A549 (cell line): ENCODE results near the gene TMTC1. TPM values are rescaled to one million over a fixed set of nuclear protein-coding genes. Genes with fewer than 3 reads are reported as not detected.

Source experiments
- ATAC-seq, 2 experiments: fragments of 200-7000 bp in 1 of 2; fragments of >200 bp in 1 of 2; cut with Nextera tagmentation in 1 of 2; cut with Tn5 transposase in 1 of 2; 3 replicates each; pipeline versions ENCODE4 v1.8.0 to v1.9.1; 2018 to 2020; ENCODE audit warnings: mild to moderate bottlenecking in 1 of 2, moderate library complexity in 1 of 2
- CTCF ChIA-PET: fragments of 300-600 bp; sonication (Branson Sonifier 250); formaldehyde crosslinking; extraction: SDS; loops from one replicate; lab custom pipeline; 2021; ENCODE audit warnings: antibody characterized with exemption, inconsistent platforms; lab: Yijun Ruan, JAX
- POLR2A ChIA-PET: fragments of 350-600 bp; formaldehyde crosslinking; extraction: SDS; loops from one replicate; lab custom pipeline; 2021; ENCODE audit warnings: antibody characterized with exemption, inconsistent platforms; lab: Yijun Ruan, JAX
- DNase-seq, 2 experiments: peaks; one replicate each; pipeline versions ENCODE4 v3.0.0 to v3.0.0-alpha.2; 2011 to 2016; ENCODE audit warnings: low read depth in 1 of 2, low spot score in 1 of 2
- FAIRE-seq: peaks from 2 replicates; lab custom pipeline; 2011; peaks lifted over from hg19 to GRCh38; lab: Jason Lieb, UNC
- H3K27ac ChIP-seq, 2 experiments: fragments of >200 bp; sonication (Bioruptor Twin); formaldehyde crosslinking; 3 replicates each; pipeline ENCODE4 v1.5.1; 2016 to 2017
- H3K4me1 ChIP-seq: fragments of >200 bp; sonication (Bioruptor Twin); formaldehyde crosslinking; 3 replicates; pipeline ENCODE4 v1.6.1; 2016
- H3K4me2 ChIP-seq: fragments of >200 bp; sonication (Bioruptor Twin); formaldehyde crosslinking; 3 replicates; pipeline ENCODE4 v1.6.1; 2016
- H3K4me3 ChIP-seq: fragments of >200 bp; sonication (Bioruptor Twin); formaldehyde crosslinking; 3 replicates; pipeline ENCODE4 v1.5.1; 2016
- H3K9me3 ChIP-seq: fragments of >200 bp; sonication (Bioruptor Twin); formaldehyde crosslinking; 3 replicates; pipeline ENCODE4 v1.6.1; 2016
- BHLHE40 ChIP-seq: IDR thresholded peaks from 2 replicates; pipeline ENCODE4 v1.6.1; 2012; ENCODE audit warnings: low read depth, low read length, inconsistent platforms
- CBX2 ChIP-seq: fragments of 200-600 bp; sonication (generic); IDR thresholded peaks from 2 replicates; pipeline ENCODE4 v1.6.1; 2016; ENCODE audit warnings: low read depth, mild to moderate bottlenecking, borderline replicate concordance
- HDAC2 ChIP-seq: fragments of 200-600 bp; sonication (generic); IDR thresholded peaks from 2 replicates; pipeline ENCODE4 v1.6.1; 2016
- HOXA7 ChIP-seq: fragments of 250-450 bp; sonication (Bioruptor Pico); IDR thresholded peaks from 2 replicates; pipeline ENCODE4 v1.5.0; 2020; ENCODE audit warnings: mild to moderate bottlenecking, moderate library complexity
- KDM1A ChIP-seq: fragments of 200-600 bp; sonication (generic); IDR thresholded peaks from 2 replicates; pipeline ENCODE4 v1.6.1; 2016; ENCODE audit warnings: low read depth, mild to moderate bottlenecking
- KDM5A ChIP-seq: fragments of 200-600 bp; sonication (generic); IDR thresholded peaks from 2 replicates; pipeline ENCODE4 v1.6.1; 2016; ENCODE audit warnings: antibody characterized with exemption, mild to moderate bottlenecking
- MAFK ChIP-seq: fragments of 450-650 bp; IDR thresholded peaks from 2 replicates; pipeline ENCODE4 v1.6.1; 2014; ENCODE audit not compliant: partially characterized antibody
- NFE2L2 ChIP-seq: fragments of 150-350 bp; conservative IDR thresholded peaks from 2 replicates; pipeline ENCODE4 v1.6.1; 2014; ENCODE audit warnings: low read length
- POLR2AphosphoS2 ChIP-seq: conservative IDR thresholded peaks from 2 replicates; pipeline ENCODE4 v1.6.1; 2012; ENCODE audit warnings: low read length, improper control_type of control experiment, inconsistent platforms
- RAD21 ChIP-seq, 2 experiments: fragments of >200 bp in 1 of 2; sonication (Bioruptor Twin) in 1 of 2; formaldehyde crosslinking in 1 of 2; IDR thresholded peaks in 1 of 2; conservative IDR thresholded peaks in 1 of 2; 2 replicates in 1 of 2; 3 replicates in 1 of 2; pipeline ENCODE4 v1.6.1; 2012 to 2018; ENCODE audit warnings: inconsistent platforms in 1 of 2
- RCOR1 ChIP-seq: fragments of 150-350 bp; IDR thresholded peaks from 2 replicates; pipeline ENCODE4 v1.6.1; 2014; ENCODE audit warnings: antibody characterized with exemption, low read length, low read depth
- SREBF2 ChIP-seq: fragments of 450-650 bp; IDR thresholded peaks from 2 replicates; pipeline ENCODE4 v1.6.1; 2014; ENCODE audit warnings: mild to moderate bottlenecking, moderate library complexity
- ZC3H11A ChIP-seq: fragments of 450-650 bp; IDR thresholded peaks from 2 replicates; pipeline ENCODE4 v1.6.1; 2014; ENCODE audit warnings: antibody characterized with exemption, mild to moderate bottlenecking
- ZFP36 ChIP-seq: fragments of 450-650 bp; IDR thresholded peaks from 2 replicates; pipeline ENCODE4 v1.6.1; 2014; ENCODE audit warnings: borderline replicate concordance; ENCODE audit not compliant: partially characterized antibody
- ZNF302 ChIP-seq: fragments of 250-450 bp; sonication (Bioruptor Pico); IDR thresholded peaks from 2 replicates; pipeline ENCODE4 v1.9.0; 2021; ENCODE audit warnings: inconsistent platforms, mild to moderate bottlenecking, moderate library complexity
- WGBS: methylation state at CpG from one replicate; pipeline ENCODE4 v1.1.6; 2017; ENCODE audit errors: missing lambda C conversion rate; 5-methylcytosine and 5-hydroxymethylcytosine counted together
- polyA plus RNA-seq, 4 experiments: library from polyadenylated mRNA; depleted of rRNA in 3 of 4; stranded (reverse); fragments of >200 nt; fragmentation: RNase III in 1 of 4; extraction: RNeasy Plus Mini Kit Qiagen cat#74134 plus additional on column Dnase treatment in 1 of 4; gene quantifications; 2 replicates in 3 of 4; 3 replicates in 1 of 4; pipeline ENCODE4 v1.2.3, GENCODE V29; 2011 to 2017
- TF ChIP-seq, protein P1 (sequence below): fragments of 250-450 bp; sonication (Bioruptor Pico); IDR thresholded peaks from 2 replicates; pipeline ENCODE4 v1.5.0; 2021; ENCODE audit warnings: mild to moderate bottlenecking, moderate library complexity, borderline replicate concordance
- TF ChIP-seq, protein P2 (sequence below): fragments of >200 bp; sonication (Bioruptor Twin); formaldehyde crosslinking; IDR thresholded peaks from 3 replicates; pipeline ENCODE4 v1.6.1; 2016
- TF ChIP-seq, protein P3 (sequence below): IDR thresholded peaks from 2 replicates; pipeline ENCODE4 v1.6.1; 2012
- TF ChIP-seq, protein P4 (sequence below): IDR thresholded peaks from 2 replicates; pipeline ENCODE4 v1.6.1; 2012
- TF ChIP-seq, protein P5 (sequence below): IDR thresholded peaks from 2 replicates; pipeline ENCODE4 v1.6.1; 2012; ENCODE audit warnings: low read depth, borderline replicate concordance
- TF ChIP-seq, protein P6 (sequence below): fragments of 450-650 bp; IDR thresholded peaks from 2 replicates; pipeline ENCODE4 v1.6.1; 2014; ENCODE audit warnings: antibody characterized with exemption

Gene TMTC1
- polyA plus RNA-seq, 2 of the 4 experiments (the other 2 are of a cell fraction): 0.28 TPM; not detected in 1

DNA sequence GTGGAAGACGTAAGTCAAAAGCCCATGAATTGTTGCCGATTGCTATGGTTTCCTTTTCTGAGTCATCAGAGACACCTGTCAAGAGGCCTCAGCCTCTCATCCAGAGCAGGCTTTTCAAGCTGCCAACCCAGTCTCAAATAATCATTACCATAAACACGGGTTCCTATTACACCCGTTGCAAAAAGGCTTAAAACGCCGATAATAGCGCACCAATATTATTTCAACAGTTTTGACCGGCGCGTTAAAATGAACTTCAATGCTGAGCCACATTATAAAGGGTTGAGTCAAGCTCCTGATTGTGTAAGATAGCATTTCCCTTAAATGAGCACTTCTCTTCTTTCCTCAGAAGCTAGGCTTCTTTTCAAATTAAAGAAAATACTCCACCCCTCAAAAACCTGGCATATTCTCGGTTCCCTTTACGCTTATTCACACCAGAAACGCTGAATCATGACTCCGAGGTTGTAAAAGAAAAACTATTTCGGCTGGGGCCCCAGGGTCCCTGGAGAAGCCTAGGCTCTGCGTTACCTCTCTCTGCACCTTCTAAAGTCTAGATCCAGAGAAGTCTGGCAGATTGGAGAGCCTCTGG, 1.4 kb downstream of the TMTC1 start (continued):
- TF ChIP-seq, protein P1, sequence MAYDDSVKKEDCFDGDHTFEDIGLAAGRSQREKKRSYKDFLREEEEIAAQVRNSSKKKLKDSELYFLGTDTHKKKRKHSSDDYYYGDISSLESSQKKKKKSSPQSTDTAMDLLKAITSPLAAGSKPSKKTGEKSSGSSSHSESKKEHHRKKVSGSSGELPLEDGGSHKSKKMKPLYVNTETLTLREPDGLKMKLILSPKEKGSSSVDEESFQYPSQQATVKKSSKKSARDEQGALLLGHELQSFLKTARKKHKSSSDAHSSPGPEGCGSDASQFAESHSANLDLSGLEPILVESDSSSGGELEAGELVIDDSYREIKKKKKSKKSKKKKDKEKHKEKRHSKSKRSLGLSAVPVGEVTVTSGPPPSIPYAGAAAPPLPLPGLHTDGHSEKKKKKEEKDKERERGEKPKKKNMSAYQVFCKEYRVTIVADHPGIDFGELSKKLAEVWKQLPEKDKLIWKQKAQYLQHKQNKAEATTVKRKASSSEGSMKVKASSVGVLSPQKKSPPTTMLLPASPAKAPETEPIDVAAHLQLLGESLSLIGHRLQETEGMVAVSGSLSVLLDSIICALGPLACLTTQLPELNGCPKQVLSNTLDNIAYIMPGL (CRISPR knock-in tag): no peak
- no peak for TF ChIP-seq RCOR1
- TF ChIP-seq, protein P2, sequence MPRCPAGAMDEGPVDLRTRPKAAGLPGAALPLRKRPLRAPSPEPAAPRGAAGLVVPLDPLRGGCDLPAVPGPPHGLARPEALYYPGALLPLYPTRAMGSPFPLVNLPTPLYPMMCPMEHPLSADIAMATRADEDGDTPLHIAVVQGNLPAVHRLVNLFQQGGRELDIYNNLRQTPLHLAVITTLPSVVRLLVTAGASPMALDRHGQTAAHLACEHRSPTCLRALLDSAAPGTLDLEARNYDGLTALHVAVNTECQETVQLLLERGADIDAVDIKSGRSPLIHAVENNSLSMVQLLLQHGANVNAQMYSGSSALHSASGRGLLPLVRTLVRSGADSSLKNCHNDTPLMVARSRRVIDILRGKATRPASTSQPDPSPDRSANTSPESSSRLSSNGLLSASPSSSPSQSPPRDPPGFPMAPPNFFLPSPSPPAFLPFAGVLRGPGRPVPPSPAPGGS: no peak
- TF ChIP-seq ZNF302 (CRISPR knock-in tag): no peak

DNA sequence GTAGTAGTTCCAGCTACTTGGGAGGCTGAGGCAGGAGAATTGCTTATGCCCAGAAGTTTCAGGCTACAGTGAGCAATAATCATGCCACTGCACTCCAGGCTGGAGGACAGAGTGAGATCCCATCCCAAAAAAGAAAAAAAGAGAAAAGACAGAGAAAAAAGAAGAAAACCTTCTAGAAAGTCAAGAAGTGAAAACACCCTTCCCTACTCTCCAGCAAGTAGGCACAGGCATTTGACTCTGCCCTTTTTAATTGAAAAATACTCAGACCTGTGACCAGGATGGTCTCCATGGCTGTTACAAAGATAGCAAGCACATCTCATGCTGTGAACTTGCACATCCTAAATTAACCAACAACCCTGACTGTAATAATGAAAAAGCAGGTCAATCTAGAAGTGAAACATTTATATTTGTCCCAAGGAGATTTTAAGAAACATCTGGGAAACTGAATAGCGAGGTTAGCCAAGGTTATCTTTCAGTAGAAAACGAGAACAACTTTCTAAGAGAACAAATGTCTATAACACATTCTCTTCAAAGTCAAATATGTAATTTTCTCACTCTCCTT, 2.0 kb downstream of the TMTC1 start:
- no peak overlapping the region for H3K27ac ChIP-seq
- no peak for ATAC-seq
- TF ChIP-seq RAD21 (conservative IDR thresholded peaks at IDR 0.05 in 1 of 2, IDR thresholded peaks at IDR 0.05 in 1 of 2) (no peak), MAFK (no peak), KDM1A (no peak), POLR2AphosphoS2 (no peak), NFE2L2 (no peak), HOXA7 (CRISPR knock-in tag) (no peak), ZFP36 (no peak), KDM5A (no peak), BHLHE40 (no peak)
- TF ChIP-seq, protein P3, sequence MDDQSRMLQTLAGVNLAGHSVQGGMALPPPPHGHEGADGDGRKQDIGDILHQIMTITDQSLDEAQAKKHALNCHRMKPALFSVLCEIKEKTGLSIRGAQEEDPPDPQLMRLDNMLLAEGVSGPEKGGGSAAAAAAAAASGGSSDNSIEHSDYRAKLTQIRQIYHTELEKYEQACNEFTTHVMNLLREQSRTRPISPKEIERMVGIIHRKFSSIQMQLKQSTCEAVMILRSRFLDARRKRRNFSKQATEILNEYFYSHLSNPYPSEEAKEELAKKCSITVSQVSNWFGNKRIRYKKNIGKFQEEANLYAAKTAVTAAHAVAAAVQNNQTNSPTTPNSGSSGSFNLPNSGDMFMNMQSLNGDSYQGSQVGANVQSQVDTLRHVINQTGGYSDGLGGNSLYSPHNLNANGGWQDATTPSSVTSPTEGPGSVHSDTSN: no peak
- TF ChIP-seq, protein P1 (CRISPR knock-in tag): no peak
- TF ChIP-seq, protein P4, sequence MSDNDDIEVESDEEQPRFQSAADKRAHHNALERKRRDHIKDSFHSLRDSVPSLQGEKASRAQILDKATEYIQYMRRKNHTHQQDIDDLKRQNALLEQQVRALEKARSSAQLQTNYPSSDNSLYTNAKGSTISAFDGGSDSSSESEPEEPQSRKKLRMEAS: no peak
- TF ChIP-seq, protein P5, sequence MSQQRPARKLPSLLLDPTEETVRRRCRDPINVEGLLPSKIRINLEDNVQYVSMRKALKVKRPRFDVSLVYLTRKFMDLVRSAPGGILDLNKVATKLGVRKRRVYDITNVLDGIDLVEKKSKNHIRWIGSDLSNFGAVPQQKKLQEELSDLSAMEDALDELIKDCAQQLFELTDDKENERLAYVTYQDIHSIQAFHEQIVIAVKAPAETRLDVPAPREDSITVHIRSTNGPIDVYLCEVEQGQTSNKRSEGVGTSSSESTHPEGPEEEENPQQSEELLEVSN: no peak
- peaks cover 4% of the 10 kb centered on the region; the same call in 1 of the 3 replicates for H3K4me1 ChIP-seq
- no peak for DNase-seq
- H3K9me3 ChIP-seq: peaks cover 5% of the 10 kb centered on the region; the same call in 2 of the 3 replicates
- CTCF ChIA-PET: no interaction called here
- no peak overlapping the region for H3K4me3 ChIP-seq
- 39% methylated on average over 2 of the region's 2 CpGs for WGBS
- no peak overlapping the region for H3K4me2 ChIP-seq
- no peak for FAIRE-seq
- POLR2A ChIA-PET: no interaction called here

DNA sequence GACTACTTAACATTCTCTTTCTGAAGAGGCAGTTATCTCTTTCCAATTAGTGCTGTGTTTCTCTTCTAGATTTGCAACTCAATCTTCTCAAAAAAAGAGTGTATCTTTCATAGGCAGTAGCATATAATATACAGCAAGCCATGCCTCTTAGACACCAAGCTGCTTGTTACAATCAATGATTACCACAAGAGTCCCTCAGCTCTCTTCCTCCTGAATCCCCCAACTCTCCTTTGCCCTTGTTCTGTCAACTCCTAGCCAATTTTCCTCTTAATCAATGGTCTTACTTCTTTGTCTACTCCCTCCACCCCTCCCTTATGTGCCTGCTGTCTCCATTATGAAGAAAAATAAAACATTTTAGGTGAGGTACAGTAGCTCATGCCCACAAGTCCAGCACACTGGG, 2.6 kb downstream of the TMTC1 start:
- FAIRE-seq (no peak), ATAC-seq (no peak), DNase-seq (no peak)
- Histone ChIP-seq H3K4me1 (peaks cover 4% of the 10 kb centered on the region; the same call in 1 of the 3 replicates), H3K4me2 (no peak overlapping the region), H3K27ac (no peak overlapping the region), H3K9me3 (peaks cover 5% of the 10 kb centered on the region; the same call in 2 of the 3 replicates), H3K4me3 (no peak overlapping the region)
- CTCF ChIA-PET: no interaction called here
- POLR2A ChIA-PET: no interaction called here
- TF ChIP-seq SREBF2 (no peak), ZC3H11A (no peak), CBX2 (no peak), POLR2AphosphoS2 (no peak), KDM5A (no peak), HDAC2 (no peak)
- TF ChIP-seq, protein P5: no peak
- TF ChIP-seq, protein P3: no peak
- TF ChIP-seq, protein P6, sequence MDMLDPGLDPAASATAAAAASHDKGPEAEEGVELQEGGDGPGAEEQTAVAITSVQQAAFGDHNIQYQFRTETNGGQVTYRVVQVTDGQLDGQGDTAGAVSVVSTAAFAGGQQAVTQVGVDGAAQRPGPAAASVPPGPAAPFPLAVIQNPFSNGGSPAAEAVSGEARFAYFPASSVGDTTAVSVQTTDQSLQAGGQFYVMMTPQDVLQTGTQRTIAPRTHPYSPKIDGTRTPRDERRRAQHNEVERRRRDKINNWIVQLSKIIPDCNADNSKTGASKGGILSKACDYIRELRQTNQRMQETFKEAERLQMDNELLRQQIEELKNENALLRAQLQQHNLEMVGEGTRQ: no peak
- TF ChIP-seq, protein P1 (CRISPR knock-in tag): no peak
